MG63 (cell line): ENCODE data around the gene MAGOH. TPM values are rescaled to one million over a fixed set of nuclear protein-coding genes. Genes with fewer than 3 reads are reported as not detected.

Experiments
- DNase-seq: peaks from one replicate; pipeline ENCODE4 v3.0.0-alpha.2; 2020
- H3K27me3 ChIP-seq: fragments of 250-450 bp; sonication (Bioruptor Pico); 2 replicates; pipeline ENCODE4 v1.5.1; 2020; ENCODE audit warnings: mild to moderate bottlenecking, moderate library complexity
- H3K36me3 ChIP-seq: fragments of 250-450 bp; sonication (Bioruptor Pico); 2 replicates; pipeline ENCODE4 v1.5.1; 2020; ENCODE audit warnings: mild to moderate bottlenecking, moderate library complexity
- H3K4me3 ChIP-seq: fragments of 250-450 bp; sonication (Bioruptor Pico); 2 replicates; pipeline ENCODE4 v1.5.1; 2020; ENCODE audit warnings: mild to moderate bottlenecking, moderate library complexity
- H3K9me3 ChIP-seq: fragments of 250-450 bp; sonication (Bioruptor Pico); 2 replicates; pipeline ENCODE4 v1.5.1; 2020; ENCODE audit warnings: mild to moderate bottlenecking, moderate library complexity
- total RNA-seq: library from RNA; depleted of rRNA; stranded (reverse); fragments of >200 nt; shearing (Covaris generic); gene quantifications from 2 replicates; pipeline ENCODE4 v1.2.3, GENCODE V29; 2014; ENCODE audit warnings: low replicate concordance

Gene MAGOH
- total RNA-seq, 1 experiment from 2014 or later = 32.7 TPM

DNA sequence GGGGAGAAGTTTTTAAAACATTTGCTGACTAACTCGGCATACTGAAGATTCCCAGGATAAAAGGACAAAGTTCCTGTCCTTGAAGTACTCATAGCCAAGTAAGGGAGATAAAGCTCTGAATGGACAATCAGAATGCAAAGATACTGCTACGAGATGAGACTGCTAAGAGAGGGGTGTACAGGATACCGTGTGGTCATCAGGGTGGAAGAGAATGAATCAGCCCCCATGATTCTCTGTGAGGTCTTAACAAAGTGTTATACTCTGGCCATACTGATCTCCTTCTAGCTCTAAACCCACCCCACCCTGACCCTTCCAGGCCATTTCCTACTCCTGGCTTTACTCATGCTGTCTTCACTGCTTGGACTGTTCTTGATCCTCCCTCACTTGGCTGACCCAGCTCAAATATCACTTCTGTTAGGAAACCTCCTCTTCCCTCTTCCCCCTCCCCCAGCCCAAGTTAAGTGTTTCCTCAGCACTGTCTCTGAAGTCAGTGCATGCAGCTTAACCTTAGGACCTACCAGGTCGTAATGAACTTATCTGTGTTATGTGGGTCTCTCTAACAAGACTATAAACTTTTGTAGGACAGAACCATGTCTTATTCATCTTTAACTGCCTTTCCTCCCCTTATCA lies 15.8 kb upstream of the MAGOH start:
- no peak overlapping the region for H3K4me3 ChIP-seq
- DNase-seq = no peak
- H3K9me3 ChIP-seq = no peaks in the 10 kb centered on the region
- H3K27me3 ChIP-seq = no peaks in the 10 kb centered on the region
- H3K36me3 ChIP-seq = peaks cover 72% of the 10 kb centered on the region

DNA sequence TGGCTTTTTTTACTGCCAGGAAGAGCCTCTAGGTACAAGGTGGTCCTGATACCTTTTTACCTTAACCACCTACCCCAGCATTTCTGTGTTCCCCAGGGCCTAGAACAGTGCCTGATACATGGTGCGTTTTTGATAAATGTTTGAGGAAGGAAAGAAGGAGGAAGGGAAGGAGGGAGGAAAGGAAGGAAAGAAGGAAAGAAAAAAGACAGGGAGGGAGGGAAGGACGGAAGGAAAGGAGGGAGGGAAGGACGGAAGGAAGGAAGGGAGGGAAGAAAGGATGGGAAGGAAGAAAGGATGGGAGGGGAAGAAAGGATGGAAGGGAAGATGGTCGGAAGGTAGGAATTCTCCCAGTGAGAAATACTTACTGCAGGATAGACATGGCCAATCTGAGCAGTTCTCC lies 12.0 kb upstream of the MAGOH start:
- no peaks in the 10 kb centered on the region for H3K27me3 ChIP-seq
- no peaks in the 10 kb centered on the region for H3K9me3 ChIP-seq
- H3K36me3 ChIP-seq = peaks cover 74% of the 10 kb centered on the region
- no peak overlapping the region for H3K4me3 ChIP-seq
- DNase-seq = no peak

DNA sequence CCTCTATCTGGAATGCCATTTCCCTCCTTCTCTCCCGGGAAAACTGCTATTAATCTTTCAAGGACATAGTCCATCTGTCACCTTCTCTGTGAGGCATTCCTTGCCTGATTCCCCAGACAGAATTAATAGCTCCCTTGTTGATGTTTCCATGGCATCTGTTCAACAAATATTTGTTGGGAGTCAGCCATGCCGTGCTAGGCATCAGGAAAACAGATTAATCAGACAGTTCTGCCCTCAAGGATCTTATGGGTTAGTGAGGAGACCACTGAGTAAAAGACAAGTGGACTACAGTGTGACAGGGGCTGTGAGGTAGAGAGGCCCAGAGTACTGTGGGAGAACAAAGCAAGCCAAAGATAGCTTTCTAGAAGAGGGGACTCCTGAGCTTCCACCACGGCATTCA lies 11.4 kb upstream of the MAGOH start:
- DNase-seq = no peak
- peaks cover 75% of the 10 kb centered on the region for H3K36me3 ChIP-seq
- H3K4me3 ChIP-seq = no peak overlapping the region
- no peaks in the 10 kb centered on the region for H3K9me3 ChIP-seq
- no peaks in the 10 kb centered on the region for H3K27me3 ChIP-seq

DNA sequence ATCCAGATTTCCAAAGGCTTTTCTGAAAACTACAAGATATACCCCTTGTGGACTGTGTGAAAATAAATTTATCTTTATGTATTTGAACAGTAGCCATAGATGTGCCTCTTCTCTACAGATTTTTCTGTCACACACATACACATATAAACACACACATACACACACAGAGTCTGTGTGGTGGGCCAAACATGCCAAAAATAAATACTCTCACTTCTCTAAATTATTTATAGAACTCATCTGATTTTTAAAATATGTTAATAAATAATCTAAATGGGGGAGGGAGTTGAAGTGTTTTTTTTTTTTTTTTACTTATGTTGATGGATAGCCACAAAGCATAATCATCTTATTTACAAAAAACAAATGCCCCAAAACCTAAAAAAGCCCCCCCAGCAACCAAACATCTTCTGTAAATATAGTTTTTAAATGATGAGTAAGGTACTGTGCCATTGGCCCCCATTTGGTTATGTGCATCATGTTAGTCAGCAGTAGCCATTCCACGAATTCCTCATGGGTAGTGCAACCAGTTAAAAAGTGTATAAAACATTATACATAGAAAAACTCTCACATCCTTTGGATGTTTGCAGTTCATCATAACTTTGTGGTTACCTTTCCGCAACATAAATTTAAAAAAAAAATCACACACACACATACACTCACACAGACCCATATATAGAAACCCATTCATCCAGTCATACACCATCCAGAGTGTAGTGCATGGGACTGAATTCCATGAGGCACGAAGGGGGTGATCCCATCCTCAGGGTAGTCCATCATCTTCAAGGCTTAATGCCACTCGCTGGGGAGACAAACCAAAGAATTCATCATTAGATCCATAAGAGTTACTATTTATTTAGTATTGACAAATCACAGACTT lies 8.2 kb upstream of the MAGOH start:
- Histone ChIP-seq H3K9me3 (no peaks in the 10 kb centered on the region), H3K27me3 (no peaks in the 10 kb centered on the region), H3K36me3 (peaks cover 63% of the 10 kb centered on the region), H3K4me3 (no peak overlapping the region)
- DNase-seq = no peak

GRCh38 chr1:53244141-53244540 lies 5.8 kb upstream of the MAGOH start:
- no peak for DNase-seq
- Histone ChIP-seq H3K4me3 (no peak overlapping the region), H3K36me3 (peaks cover 42% of the 10 kb centered on the region), H3K9me3 (no peaks in the 10 kb centered on the region), H3K27me3 (no peaks in the 10 kb centered on the region)

- Histone ChIP-seq H3K9me3 (no peaks in the 10 kb centered on the region), H3K27me3 (no peaks in the 10 kb centered on the region), H3K4me3 (no peak overlapping the region), H3K36me3 (peaks cover 29% of the 10 kb centered on the region)
- DNase-seq = no peak
These were observed 4.1 kb upstream of the MAGOH start for GRCh38 chr1:53242381-53242780.

DNA sequence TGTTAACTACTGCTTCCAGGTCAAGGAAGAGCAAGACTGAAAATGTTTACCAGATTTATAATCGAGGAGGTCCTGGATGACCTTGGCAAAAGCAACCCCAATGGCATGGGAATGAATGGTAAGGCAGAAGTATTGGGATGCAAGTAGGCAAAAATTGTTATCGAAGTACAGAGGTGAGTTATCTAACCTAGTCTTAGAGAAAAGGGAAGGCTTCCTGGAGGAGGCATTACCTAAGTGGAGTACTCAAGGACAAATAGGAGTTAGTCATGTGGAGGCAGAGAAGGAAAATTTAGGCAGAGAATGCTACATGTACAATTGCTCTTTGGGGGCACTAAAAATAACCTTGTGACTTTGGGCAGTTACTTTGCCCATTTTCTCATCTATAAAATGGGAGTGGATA lies 3.5 kb upstream of the MAGOH start:
- H3K4me3 ChIP-seq = no peak overlapping the region
- peaks cover 23% of the 10 kb centered on the region for H3K36me3 ChIP-seq
- no peaks in the 10 kb centered on the region for H3K9me3 ChIP-seq
- H3K27me3 ChIP-seq = no peaks in the 10 kb centered on the region
- DNase-seq = no peak

DNA sequence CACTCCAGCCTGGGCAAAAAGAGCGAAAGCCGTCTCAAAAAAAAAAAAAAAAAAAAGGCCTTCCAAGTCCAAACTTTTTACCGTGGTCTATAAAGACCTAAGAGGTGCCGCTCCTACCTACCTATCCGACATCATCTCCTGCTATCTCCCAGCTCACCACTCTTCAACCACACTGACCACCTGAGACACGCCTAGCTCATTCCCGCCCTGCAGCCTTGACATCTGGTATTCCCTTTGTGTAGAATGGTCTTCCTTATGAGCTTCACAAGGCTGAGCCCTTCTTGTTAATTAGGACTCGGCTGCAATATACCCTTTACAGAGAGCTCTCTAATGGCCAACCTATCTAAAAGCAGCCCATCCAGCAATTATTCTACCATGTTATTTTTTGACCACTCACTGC lies 680 bp downstream of the MAGOH start:
- Histone ChIP-seq H3K9me3 (no peaks in the 10 kb centered on the region), H3K36me3 (peaks cover 32% of the 10 kb centered on the region), H3K27me3 (no peaks in the 10 kb centered on the region), H3K4me3 (peak overlapping the region; percentile 85)
- no peak for DNase-seq

GRCh38 chr1:53220962-53221286 lies 17.4 kb downstream of the MAGOH start:
- Histone ChIP-seq H3K36me3 (peaks cover 11% of the 10 kb centered on the region), H3K9me3 (no peaks in the 10 kb centered on the region), H3K4me3 (peak overlapping the region; percentile 85), H3K27me3 (no peaks in the 10 kb centered on the region)
- no peak for DNase-seq

- H3K4me3 ChIP-seq = peak within 1 kb of the TSS; percentile 85
- peaks cover 11% of the 10 kb centered on the region for H3K36me3 ChIP-seq
- DNase-seq = peak; percentile 95
- H3K27me3 ChIP-seq = no peaks in the 10 kb centered on the region
- H3K9me3 ChIP-seq = no peaks in the 10 kb centered on the region
These were observed 18.0 kb downstream of the MAGOH start, which contains the start of gene CZIB for GRCh38 chr1:53220171-53220961. CZIB (minus strand) TSS chr1:53220634; CDS start chr1:53220575, 59 bp downstream.

GRCh38 chr1:53219711-53220110 lies 18.6 kb downstream of the MAGOH start:
- H3K36me3 ChIP-seq = peaks cover 11% of the 10 kb centered on the region
- no peak for DNase-seq
- no peaks in the 10 kb centered on the region for H3K27me3 ChIP-seq
- peak overlapping the region; percentile 85 for H3K4me3 ChIP-seq
- no peaks in the 10 kb centered on the region for H3K9me3 ChIP-seq

- Histone ChIP-seq H3K9me3 (no peaks in the 10 kb centered on the region), H3K27me3 (no peaks in the 10 kb centered on the region), H3K36me3 (peaks cover 24% of the 10 kb centered on the region), H3K4me3 (no peak overlapping the region)
- no peak for DNase-seq
These were observed 20.1 kb downstream of the MAGOH start for GRCh38 chr1:53218201-53218600.

GRCh38 chr1:53214376-53214940 lies 23.9 kb downstream of the MAGOH start:
- no peak overlapping the region for H3K4me3 ChIP-seq
- peaks cover 36% of the 10 kb centered on the region for H3K36me3 ChIP-seq
- no peak for DNase-seq
- H3K9me3 ChIP-seq = no peaks in the 10 kb centered on the region
- H3K27me3 ChIP-seq = no peaks in the 10 kb centered on the region

DNA sequence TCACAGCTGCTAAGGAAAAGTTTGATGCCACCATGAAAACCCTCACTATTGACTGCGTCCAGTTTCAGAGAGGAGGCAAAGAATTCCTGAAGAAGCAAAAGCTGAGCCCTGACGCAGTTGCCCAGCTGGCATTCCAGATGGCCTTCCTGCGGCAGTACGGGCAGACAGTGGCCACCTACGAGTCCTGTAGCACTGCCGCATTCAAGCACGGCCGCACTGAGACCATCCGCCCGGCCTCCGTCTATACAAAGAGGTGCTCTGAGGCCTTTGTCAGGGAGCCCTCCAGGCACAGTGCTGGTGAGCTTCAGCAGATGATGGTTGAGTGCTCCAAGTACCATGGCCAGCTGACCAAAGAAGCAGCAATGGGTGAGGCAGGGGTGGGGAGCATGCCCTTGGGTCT lies 27.4 kb downstream of the MAGOH start:
- no peaks in the 10 kb centered on the region for H3K27me3 ChIP-seq
- H3K36me3 ChIP-seq = peaks cover 41% of the 10 kb centered on the region
- peaks cover 11% of the 10 kb centered on the region for H3K9me3 ChIP-seq
- no peak overlapping the region for H3K4me3 ChIP-seq
- no peak for DNase-seq

DNA sequence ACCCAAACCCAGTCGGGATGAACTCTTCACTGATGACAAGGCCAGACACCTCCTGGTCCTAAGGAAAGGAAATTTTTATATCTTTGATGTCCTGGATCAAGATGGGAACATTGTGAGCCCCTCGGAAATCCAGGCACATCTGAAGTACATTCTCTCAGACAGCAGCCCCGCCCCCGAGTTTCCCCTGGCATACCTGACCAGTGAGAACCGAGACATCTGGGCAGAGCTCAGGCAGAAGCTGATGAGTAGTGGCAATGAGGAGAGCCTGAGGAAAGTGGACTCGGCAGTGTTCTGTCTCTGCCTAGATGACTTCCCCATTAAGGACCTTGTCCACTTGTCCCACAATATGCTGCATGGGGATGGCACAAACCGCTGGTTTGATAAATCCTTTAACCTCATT lies 28.0 kb downstream of the MAGOH start:
- H3K27me3 ChIP-seq = no peaks in the 10 kb centered on the region
- H3K36me3 ChIP-seq = peaks cover 45% of the 10 kb centered on the region
- peaks cover 14% of the 10 kb centered on the region for H3K9me3 ChIP-seq
- DNase-seq = no peak
- H3K4me3 ChIP-seq = no peak overlapping the region

DNA sequence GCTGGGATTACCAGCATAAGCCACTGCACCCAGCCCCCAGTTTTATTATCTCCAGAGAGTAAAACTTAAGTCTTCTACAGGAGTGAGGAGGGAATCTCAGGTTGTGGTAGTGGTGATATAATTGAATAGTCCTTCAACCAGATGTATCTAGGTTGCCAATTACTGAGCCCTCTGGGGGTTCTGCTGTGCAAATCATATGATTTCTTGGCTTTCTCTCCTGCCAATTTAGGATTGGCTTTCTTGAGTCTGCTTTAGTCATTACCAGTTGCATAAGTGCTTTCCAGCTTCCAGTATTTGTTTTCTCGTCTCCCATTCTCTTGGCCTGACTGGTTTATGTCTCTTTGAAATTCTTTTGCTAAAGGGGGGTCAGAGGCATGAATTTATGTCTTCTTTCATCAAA lies 30.6 kb downstream of the MAGOH start:
- no peaks in the 10 kb centered on the region for H3K27me3 ChIP-seq
- H3K4me3 ChIP-seq = no peak overlapping the region
- H3K36me3 ChIP-seq = peaks cover 52% of the 10 kb centered on the region
- peaks cover 19% of the 10 kb centered on the region for H3K9me3 ChIP-seq
- no peak for DNase-seq
